ENCODE measurements around the gene BLOC1S1. TPM values are rescaled to one million over a fixed set of nuclear protein-coding genes. Genes with fewer than 3 reads are reported as not detected.
A peak's percentile ranks its signal among the peaks of the same experiment; 100 is the strongest.

BLOC1S1 gene
- total RNA-seq, 4 donors from 2014 or later = 72.6 to 332 (median 248) TPM

- H3K36me3 ChIP-seq = no peaks in the 10 kb centered on the region
- no peaks in the 10 kb centered on the region for H3K9me3 ChIP-seq
- DNase-seq = no peak
- peaks cover 0 to 20% (median 6%) of the 10 kb centered on the region in 4 donors for H3K4me1 ChIP-seq
- H3K27me3 ChIP-seq = no peaks in the 10 kb centered on the region
- TF ChIP-seq CTCF (IDR thresholded peaks at IDR 0.05) = no peak
- TF ChIP-seq POLR2A (IDR thresholded peaks at IDR 0.05) = no peak
- H3K27ac ChIP-seq = peak overlapping the region in 3 of 4 donors; percentile 20 to 63 (median 50)
- peak overlapping the region; percentile 49 to 69 (median 57) for H3K4me3 ChIP-seq
Observed at GRCh38 chr12:55707219-55707671, 8.6 kb upstream of the BLOC1S1 start.

GRCh38 chr12:55707841-55708694 lies 7.8 kb upstream of the BLOC1S1 start, which contains the start of gene ITGA7:
Gene ITGA7 (minus strand): TSS chr12:55707904. CDS start chr12:55707682, 222 bp downstream.
- peaks cover 0 to 20% (median 6%) of the 10 kb centered on the region in 4 donors for H3K4me1 ChIP-seq
- no peaks in the 10 kb centered on the region for H3K36me3 ChIP-seq
- peak; percentile 59 to 84 (median 78) for DNase-seq
- no peaks in the 10 kb centered on the region for H3K27me3 ChIP-seq
- peak within 1 kb of the TSS in 3 of 4 donors; percentile 20 to 63 (median 50) for H3K27ac ChIP-seq
- peak within 1 kb of the TSS; percentile 49 to 69 (median 57) for H3K4me3 ChIP-seq
- no peaks in the 10 kb centered on the region for H3K9me3 ChIP-seq
- TF ChIP-seq CTCF (IDR thresholded peaks at IDR 0.05) = no peak
- no peak for TF ChIP-seq POLR2A (IDR thresholded peaks at IDR 0.05)

- no peak overlapping the region for H3K4me3 ChIP-seq
- peak overlapping the region in 1 of 4 donors; percentile 63 for H3K27ac ChIP-seq
- DNase-seq = no peak
- H3K4me1 ChIP-seq = peaks cover 0 to 20% (median 6%) of the 10 kb centered on the region in 4 donors
- TF ChIP-seq POLR2A (IDR thresholded peaks at IDR 0.05) (no peak), CTCF (IDR thresholded peaks at IDR 0.05) (no peak)
- H3K27me3 ChIP-seq = no peaks in the 10 kb centered on the region
- H3K36me3 ChIP-seq = no peaks in the 10 kb centered on the region
- no peaks in the 10 kb centered on the region for H3K9me3 ChIP-seq
Observed at GRCh38 chr12:55708695-55709233, 7.1 kb upstream of the BLOC1S1 start.

GRCh38 chr12:55711786-55712553 lies 3.9 kb upstream of the BLOC1S1 start:
- H3K27me3 ChIP-seq = no peaks in the 10 kb centered on the region
- H3K4me3 ChIP-seq = no peak overlapping the region
- peaks cover 0 to 34% (median 9%) of the 10 kb centered on the region in 4 donors for H3K4me1 ChIP-seq
- no peak for TF ChIP-seq CTCF (IDR thresholded peaks at IDR 0.05)
- no peak for TF ChIP-seq POLR2A (IDR thresholded peaks at IDR 0.05)
- no peak for DNase-seq
- peak overlapping the region in 2 of 4 donors; percentile 5 to 52 for H3K27ac ChIP-seq
- H3K9me3 ChIP-seq = no peaks in the 10 kb centered on the region
- no peaks in the 10 kb centered on the region for H3K36me3 ChIP-seq

- Histone ChIP-seq H3K4me1 (peaks cover 0 to 35% (median 8%) of the 10 kb centered on the region in 4 donors), H3K36me3 (no peaks in the 10 kb centered on the region), H3K27ac (peak overlapping the region in 2 of 4 donors; percentile 5 to 52), H3K9me3 (no peaks in the 10 kb centered on the region), H3K27me3 (no peaks in the 10 kb centered on the region), H3K4me3 (no peak overlapping the region)
- DNase-seq = no peak
- no peak for TF ChIP-seq CTCF (IDR thresholded peaks at IDR 0.05)
- no peak for TF ChIP-seq POLR2A (IDR thresholded peaks at IDR 0.05)
Observed at GRCh38 chr12:55712700-55713415, 3.0 kb upstream of the BLOC1S1 start.
